ENCODE data around the gene CNN1. TPM values are rescaled to one million over a fixed set of nuclear protein-coding genes. Genes with fewer than 3 reads are reported as not detected.

Gene CNN1
- total RNA-seq, 1 experiment from 2014 or later = 0.98 TPM

GRCh38 chr19:11496391-11497163, 42.1 kb upstream of the CNN1 start:
- TF ChIP-seq SIN3A (IDR thresholded peaks at IDR 0.05; ENCODE audit: borderline replicate concordance, insufficient read depth, low read depth, low read length) (no peak), TCF7L2 (IDR thresholded peaks at IDR 0.05; ENCODE audit: low read depth, low read length) (no peak)
- TF ChIP-seq, protein P1, sequence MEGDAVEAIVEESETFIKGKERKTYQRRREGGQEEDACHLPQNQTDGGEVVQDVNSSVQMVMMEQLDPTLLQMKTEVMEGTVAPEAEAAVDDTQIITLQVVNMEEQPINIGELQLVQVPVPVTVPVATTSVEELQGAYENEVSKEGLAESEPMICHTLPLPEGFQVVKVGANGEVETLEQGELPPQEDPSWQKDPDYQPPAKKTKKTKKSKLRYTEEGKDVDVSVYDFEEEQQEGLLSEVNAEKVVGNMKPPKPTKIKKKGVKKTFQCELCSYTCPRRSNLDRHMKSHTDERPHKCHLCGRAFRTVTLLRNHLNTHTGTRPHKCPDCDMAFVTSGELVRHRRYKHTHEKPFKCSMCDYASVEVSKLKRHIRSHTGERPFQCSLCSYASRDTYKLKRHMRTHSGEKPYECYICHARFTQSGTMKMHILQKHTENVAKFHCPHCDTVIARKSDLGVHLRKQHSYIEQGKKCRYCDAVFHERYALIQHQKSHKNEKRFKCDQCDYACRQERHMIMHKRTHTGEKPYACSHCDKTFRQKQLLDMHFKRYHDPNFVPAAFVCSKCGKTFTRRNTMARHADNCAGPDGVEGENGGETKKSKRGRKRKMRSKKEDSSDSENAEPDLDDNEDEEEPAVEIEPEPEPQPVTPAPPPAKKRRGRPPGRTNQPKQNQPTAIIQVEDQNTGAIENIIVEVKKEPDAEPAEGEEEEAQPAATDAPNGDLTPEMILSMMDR (IDR thresholded peaks at IDR 0.05) = peak; percentile 87
- peak; percentile 96 for ATAC-seq
- H3K4me3 ChIP-seq (ENCODE audit: low read depth in 2 of 2, low read length in 2 of 2) = no peak overlapping the region
- no peak overlapping the region for H3K27ac ChIP-seq (ENCODE audit: low read length)
- BruUV-seq (replicated peaks) = no TSS peak
- no peaks in the 10 kb centered on the region for H3K9me3 ChIP-seq (ENCODE audit: control insufficient read depth, insufficient read depth, low read depth, low read length)
- no peaks in the 10 kb centered on the region for H3K36me3 ChIP-seq (ENCODE audit: control insufficient read depth, insufficient read depth, low read length)
- in situ Hi-C loops (cut with HindIII; ENCODE audit: low pct_unique_long_range_greater_than_20kb, low sequenced_read_pairs) = no loop called here
- H3K4me1 ChIP-seq (ENCODE audit: control insufficient read depth, insufficient read depth, low read length) = no peaks in the 10 kb centered on the region
- no peaks in the 10 kb centered on the region for H3K27me3 ChIP-seq (ENCODE audit: control insufficient read depth, insufficient read depth, low read length)
- ChIA-PET POLR2A (no interaction called here), CTCF (no interaction called here)
- no peak for DNase-seq (ENCODE audit: low read depth, low spot score)
- intact Hi-C loops (cut with micrococcal nuclease; ENCODE audit: unreplicated experiment) = no loop called here

- ChIA-PET POLR2A (no interaction called here), CTCF (no interaction called here)
- TF ChIP-seq REST (IDR thresholded peaks at IDR 0.05; ENCODE audit: insufficient read depth in 1 of 2, low read depth in 2 of 2, low read length in 1 of 2) (no peak), TCF7L2 (IDR thresholded peaks at IDR 0.05; ENCODE audit: low read depth, low read length) (no peak), POLR2AphosphoS5 (IDR thresholded peaks at IDR 0.05; ENCODE audit: low read depth, low read length) (no peak), SIN3A (IDR thresholded peaks at IDR 0.05; ENCODE audit: borderline replicate concordance, insufficient read depth, low read depth, low read length) (no peak)
- TF ChIP-seq, protein P1 (IDR thresholded peaks at IDR 0.05) = no peak
- H3K36me3 ChIP-seq (ENCODE audit: control insufficient read depth, insufficient read depth, low read length) = no peaks in the 10 kb centered on the region
- intact Hi-C loops (cut with micrococcal nuclease; ENCODE audit: unreplicated experiment) (no loop called here), in situ Hi-C loops (cut with HindIII; ENCODE audit: low pct_unique_long_range_greater_than_20kb, low sequenced_read_pairs) (no loop called here)
- H3K4me1 ChIP-seq (ENCODE audit: control insufficient read depth, insufficient read depth, low read length) = no peaks in the 10 kb centered on the region; the same call in 1 of the 2 replicates
- DNase-seq (ENCODE audit: low read depth, low spot score) (no peak), ATAC-seq (no peak)
- no peak overlapping the region for H3K4me3 ChIP-seq (ENCODE audit: low read depth in 2 of 2, low read length in 2 of 2)
- H3K27me3 ChIP-seq (ENCODE audit: control insufficient read depth, insufficient read depth, low read length) = no peaks in the 10 kb centered on the region
- no TSS peak for BruUV-seq (replicated peaks)
- H3K9me3 ChIP-seq (ENCODE audit: control insufficient read depth, insufficient read depth, low read depth, low read length) = no peaks in the 10 kb centered on the region
- H3K27ac ChIP-seq (ENCODE audit: low read length) = no peak overlapping the region
Measured at GRCh38 chr19:11499220-11499726, 39.4 kb upstream of the CNN1 start.

Measured in Panc1 (cell line).